Activated naive CD4-positive, alpha-beta T cell treated with anti-CD3 and anti-CD28 coated beads, Interleukin-2, amount 50 U/mL, for 16 hours (primary cell): Measurements from ENCODE around the gene CCRL2.
"Not testable (repeated sequence)": the region's sequence is repeated elsewhere in the genome, so short reads cannot be mapped to it uniquely, and the experiment has no call there.

Experiments used
- DNase-seq: peaks from one replicate; pipeline ENCODE4 v3.0.0-alpha.2; 2020

CCRL2 gene

GRCh38 chr3:46380471-46381221 lies 26.4 kb upstream of the CCRL2 start:
- no peak for DNase-seq

- DNase-seq = no peak
Measured at GRCh38 chr3:46381625-46382024, 25.4 kb upstream of the CCRL2 start.

GRCh38 chr3:46383211-46383950 lies 23.7 kb upstream of the CCRL2 start:
- DNase-seq = no peak

DNA sequence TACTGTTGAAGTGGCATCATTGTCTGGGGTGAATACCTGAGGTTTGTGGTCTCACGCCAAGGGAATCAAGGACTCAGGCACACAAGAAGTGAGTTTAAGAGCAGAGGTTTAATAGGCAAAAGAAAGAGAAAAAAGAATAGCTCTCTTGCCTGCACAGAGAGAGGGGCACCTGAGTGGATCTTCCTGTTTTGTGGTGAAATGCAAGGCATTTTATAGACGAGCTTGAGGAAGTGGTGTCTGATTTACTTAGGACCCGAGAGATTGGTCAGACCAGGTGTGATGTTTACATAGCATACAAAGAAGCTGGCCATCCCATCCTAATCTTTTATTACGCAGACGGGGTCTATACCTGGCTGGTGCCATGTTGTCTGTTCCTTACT lies 23.1 kb upstream of the CCRL2 start:
- DNase-seq = no peak

DNA sequence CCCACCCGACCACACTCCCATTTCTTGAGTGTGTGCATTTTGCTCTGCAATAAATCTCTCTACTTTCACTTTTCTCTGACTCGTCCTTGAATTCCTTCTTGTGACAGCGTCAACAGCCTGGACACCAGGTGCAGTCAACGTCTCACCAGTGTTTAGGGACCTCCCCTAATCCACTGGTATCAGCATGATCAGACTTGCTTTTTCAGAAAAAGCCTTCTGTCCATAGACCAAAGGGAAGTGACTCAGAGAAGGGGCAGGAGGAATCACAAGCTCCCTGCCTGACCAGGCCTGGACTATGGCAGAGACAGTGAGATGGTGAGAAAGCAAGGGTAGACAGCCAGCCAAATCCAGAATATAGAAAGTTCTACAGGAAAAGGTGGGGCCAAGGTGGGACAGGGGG lies 20.9 kb upstream of the CCRL2 start:
- no peak for DNase-seq

GRCh38 chr3:46388847-46389246 lies 18.2 kb upstream of the CCRL2 start:
- not testable (repeated sequence) for DNase-seq

- no peak for DNase-seq
Measured at GRCh38 chr3:46389306-46389705, 17.8 kb upstream of the CCRL2 start.

DNA sequence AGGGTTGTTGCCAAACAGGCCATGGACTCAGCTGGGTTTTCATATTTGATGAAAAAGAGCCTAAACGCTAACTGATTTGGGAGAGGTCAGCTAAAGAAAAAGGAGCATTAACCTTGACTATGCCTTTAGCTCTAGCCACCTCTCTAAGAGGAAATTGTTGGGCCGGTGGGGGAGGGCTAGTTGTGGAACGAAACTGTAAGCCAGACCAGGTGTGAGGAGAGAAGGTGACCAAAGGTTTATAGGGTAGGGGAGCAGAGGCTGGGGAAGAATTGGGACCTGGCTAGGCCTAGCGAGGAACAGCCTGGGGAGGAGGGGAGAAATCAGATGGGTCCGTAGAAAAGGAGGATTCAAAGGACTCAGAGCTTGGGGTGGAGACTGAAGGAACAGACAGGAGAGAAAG lies 15.5 kb upstream of the CCRL2 start:
- not testable (repeated sequence) for DNase-seq

DNA sequence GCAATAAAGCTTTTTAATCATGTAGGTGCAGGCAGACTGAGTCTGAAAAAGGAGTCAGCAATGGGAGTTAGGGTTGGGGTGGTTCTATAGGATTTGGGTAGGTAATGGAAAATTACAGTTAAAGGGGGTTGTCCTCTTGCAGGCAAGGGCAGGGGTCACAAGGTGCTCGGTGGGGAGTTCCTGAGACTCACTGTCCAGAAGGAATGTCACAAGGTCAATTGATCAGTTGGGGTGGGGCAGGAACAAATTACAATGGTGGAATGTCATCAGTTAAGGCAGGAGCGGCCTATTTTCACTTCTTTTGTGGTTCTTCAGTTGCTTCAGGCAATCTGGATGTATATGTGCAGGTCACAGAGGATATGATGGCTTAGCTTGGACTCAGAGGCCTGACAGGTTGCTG lies 14.0 kb upstream of the CCRL2 start:
- DNase-seq = no peak

DNA sequence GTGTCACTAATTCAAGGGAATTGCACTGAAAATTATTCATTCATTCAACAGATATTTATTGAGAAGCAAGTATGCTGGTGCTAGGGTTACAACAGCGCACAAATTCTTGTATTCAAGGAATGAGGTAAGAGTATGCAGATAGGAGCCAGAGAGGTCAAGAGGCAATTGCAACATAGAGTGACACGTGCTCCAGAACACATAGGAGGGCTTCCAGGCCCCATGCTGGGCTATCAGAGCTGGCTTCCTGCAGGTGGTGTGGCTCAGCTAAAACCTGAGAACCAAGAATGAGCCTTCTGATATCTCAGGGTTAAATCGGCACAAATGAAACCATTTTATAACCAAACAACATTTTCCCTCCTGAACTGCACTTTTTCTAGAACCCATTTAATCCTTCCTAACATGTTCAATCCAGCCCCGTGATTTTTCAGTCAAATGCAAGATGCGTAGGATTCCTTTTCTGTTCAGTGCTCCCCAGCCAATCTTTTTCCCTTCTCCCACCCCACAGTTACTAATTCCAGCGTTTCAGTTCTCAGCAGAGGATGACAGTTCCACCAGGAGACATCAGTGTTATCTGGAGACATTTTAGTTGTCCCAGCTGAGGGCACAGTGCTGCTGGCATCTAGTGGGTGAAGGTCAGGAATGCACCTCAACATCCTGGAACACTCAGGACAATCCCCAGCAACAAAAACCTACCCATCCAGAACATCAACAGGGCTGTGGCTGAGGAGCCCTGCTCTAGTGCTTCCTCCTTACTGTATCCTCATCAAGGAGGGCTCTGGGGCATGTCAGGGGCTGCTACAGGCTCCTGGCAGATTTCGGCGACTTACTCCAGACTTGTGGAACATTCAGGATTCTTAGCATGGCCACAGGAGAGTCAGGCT lies 13.3 kb upstream of the CCRL2 start:
- no peak for DNase-seq

GRCh38 chr3:46395210-46395661 lies 11.8 kb upstream of the CCRL2 start:
- DNase-seq = no peak

DNA sequence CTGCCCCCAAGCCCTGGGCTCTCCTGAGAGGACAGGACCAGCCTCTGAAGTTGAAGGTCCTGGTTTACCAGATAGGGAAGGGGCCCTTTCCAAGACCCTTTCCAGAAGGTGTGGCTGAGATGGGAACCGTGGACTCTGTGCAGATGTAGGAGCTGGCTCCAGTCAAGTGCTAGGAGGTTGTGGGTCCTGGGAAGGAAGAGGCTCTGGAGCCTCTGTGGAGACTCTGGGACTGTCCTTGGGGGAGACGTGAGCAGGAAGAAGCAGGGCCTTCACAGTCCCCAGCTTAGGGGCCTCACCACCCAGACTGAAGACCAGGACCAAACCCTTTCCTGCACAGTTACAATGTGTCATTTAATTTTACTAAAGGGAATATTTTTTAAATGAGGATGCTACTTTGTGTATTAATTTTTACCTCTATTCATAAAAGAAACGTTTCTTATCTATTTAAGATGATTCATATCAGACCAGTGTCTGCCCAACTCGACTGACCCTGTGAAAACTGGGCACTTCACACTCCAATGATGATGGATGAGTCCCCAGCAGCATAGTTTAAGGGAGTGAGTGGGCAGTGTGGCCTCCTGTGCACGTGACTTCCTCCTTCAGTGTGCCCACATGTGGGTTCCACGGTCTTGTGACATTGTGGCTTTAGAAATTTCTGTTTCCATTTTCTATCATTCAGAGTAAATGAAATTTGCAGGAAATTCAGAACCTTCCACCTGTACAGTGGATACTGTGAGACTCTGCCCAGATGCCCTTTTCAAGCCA lies 11.1 kb upstream of the CCRL2 start:
- no peak for DNase-seq

DNA sequence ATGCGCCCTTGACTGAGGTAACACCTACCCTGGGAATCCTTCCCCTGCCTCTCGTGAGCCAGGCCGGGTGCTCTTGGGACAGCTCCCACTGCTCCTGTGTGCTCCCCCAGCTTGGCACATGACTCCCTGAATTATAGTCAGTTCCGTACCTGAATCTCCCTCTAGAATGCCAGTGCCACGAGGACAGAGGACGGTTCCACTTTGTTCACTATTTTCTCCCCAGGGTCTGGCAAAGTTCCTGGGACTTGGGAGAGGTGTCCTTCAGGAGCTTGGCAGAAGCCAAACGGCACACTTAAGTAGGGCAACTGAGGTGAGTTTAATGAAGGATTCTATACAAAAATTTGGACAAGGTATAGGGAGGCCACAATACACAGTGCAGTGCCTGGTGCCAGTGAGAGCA lies 9.9 kb upstream of the CCRL2 start:
- DNase-seq = no peak

DNA sequence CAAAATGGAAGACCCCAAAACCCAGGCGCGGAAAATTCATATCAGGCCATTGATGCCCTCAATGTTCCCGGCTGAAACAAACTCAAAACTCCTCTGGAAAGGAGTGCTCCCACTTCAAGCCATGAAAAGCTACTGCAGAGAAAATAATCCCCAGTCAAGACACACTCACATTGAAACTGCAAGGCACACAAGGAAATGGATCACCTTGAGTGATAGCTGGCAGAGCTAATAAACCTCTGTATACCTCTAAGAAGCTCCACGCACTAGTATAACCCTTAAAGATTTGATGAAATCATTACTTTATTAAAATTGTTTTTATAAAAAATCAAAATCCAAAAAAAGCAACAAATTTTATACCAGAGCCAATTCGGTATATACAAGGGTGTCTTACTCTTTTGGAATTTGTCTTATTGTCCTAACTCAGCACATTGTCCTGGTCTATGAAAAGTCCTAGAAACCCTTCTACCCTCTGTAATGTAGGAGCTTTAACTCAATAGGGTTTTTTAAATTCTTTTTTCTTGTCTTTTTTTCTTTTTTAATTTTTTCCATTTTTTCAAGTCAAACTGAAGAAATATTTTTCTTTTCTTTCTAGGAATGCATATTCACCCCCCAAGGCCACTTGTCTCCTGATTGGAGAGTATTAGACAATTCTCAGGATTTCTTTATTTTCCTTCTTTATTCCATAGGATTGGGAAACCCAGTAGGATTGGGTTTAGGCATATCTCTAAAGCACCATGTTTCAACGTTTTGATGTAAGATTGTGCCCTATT lies 8.7 kb upstream of the CCRL2 start:
- no peak for DNase-seq

DNA sequence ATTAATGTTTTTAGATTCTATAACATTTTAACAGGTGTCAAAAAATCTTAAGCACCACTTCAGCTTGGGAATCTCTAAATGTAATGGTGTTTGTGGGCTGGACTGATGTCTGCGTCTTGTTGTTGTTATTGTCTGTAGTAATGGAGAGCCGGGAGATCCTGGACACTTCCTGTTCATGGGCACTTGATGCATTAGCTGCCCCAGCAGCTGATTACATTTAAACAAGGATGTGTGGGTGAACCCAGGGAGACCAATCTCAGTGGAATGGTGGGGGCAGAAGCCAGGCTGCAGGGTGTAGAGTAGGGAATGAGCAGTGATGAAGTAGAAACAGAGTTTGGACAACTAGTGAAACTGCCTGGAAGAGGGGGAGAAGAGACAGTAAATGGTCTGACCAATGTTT lies 8.0 kb upstream of the CCRL2 start:
- no peak for DNase-seq

DNA sequence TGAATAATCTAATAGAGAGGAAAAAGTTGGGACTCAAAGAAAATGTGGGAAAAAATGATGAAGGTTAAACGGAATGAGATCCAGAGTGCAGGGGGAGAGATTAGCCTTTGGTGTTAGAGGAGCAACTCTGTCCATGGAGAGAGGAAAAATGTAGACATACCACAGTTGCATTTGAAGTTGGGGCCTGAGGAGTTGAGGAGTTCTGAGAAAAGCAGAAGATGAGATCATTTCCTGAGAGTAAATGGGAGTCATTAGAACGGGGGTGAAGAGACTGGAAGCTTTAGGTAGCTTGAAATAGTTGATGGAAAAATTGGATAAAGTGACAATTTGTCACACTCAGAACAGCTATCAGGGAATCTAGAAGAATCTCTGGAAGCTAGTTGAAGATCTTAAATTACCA lies 7.5 kb upstream of the CCRL2 start:
- DNase-seq = no peak

- DNase-seq = no peak
Measured at GRCh38 chr3:46400000-46400734, 6.9 kb upstream of the CCRL2 start.

GRCh38 chr3:46400846-46401245 lies 6.2 kb upstream of the CCRL2 start:
- DNase-seq = no peak

- no peak for DNase-seq
Measured at GRCh38 chr3:46401579-46401978, 5.5 kb upstream of the CCRL2 start.

GRCh38 chr3:46402902-46403301 lies 4.2 kb upstream of the CCRL2 start:
- not testable (repeated sequence) for DNase-seq
